ENCODE results near the gene TMEM98. TPM values are rescaled to one million over a fixed set of nuclear protein-coding genes. Genes with fewer than 3 reads are reported as not detected.
"Not testable (repeated sequence)": the region's sequence is repeated elsewhere in the genome, so short reads cannot be mapped to it uniquely, and the experiment has no call there.

The TMEM98 gene
- polyA plus RNA-seq (2013, experiment 1 of 4), result 126 TPM
- 134 TPM for polyA plus RNA-seq (2013, experiment 2 of 4)
- polyA plus RNA-seq (2013, experiment 3 of 4), result 98.5 TPM
- polyA plus RNA-seq (2013, experiment 4 of 4), result 113 TPM

GRCh38 chr17:32927724-32928585 lies at the start of gene TMEM98:
TMEM98 (plus strand) TSS chr17:32928153; CDS start chr17:32931529, 3,376 bp downstream.
- Histone ChIP-seq H3K9me3 (ENCODE audit: control insufficient read depth, low read length) (no peaks in the 10 kb centered on the region), H3K4me1 (ENCODE audit: control insufficient read depth, insufficient read depth, low read length) (peaks cover 17% of the 10 kb centered on the region), H3K36me3 (ENCODE audit: control insufficient read depth, insufficient read depth, low read length) (peaks cover 7% of the 10 kb centered on the region), H3K4me3 (ENCODE audit: insufficient read depth, low read depth, low read length) (peak within 1 kb of the TSS; percentile 54), H3K27ac (ENCODE audit: insufficient read depth, low read depth, low read length, poor library complexity, severe bottlenecking) (no peak within 1 kb of the TSS), H3K27me3 (ENCODE audit: control insufficient read depth, insufficient read depth, low read length, poor library complexity, severe bottlenecking) (no peaks in the 10 kb centered on the region)
- 0 to 1% methylated on average over 99 of the region's 99 CpGs for WGBS, 2 experiments

GRCh38 chr17:32878211-32878610 lies 49.7 kb upstream of the TMEM98 start:
- H3K36me3 ChIP-seq (ENCODE audit: control insufficient read depth, insufficient read depth, low read length), result no peaks in the 10 kb centered on the region
- 93 to 97% methylated on average over 3 of the region's 3 CpGs for WGBS, 2 experiments
- no peak overlapping the region for H3K4me3 ChIP-seq (ENCODE audit: insufficient read depth, low read depth, low read length)
- H3K27me3 ChIP-seq (ENCODE audit: control insufficient read depth, insufficient read depth, low read length, poor library complexity, severe bottlenecking), result peaks cover 19% of the 10 kb centered on the region
- no peaks in the 10 kb centered on the region for H3K9me3 ChIP-seq (ENCODE audit: control insufficient read depth, low read length)
- no peak overlapping the region for H3K27ac ChIP-seq (ENCODE audit: insufficient read depth, low read depth, low read length, poor library complexity, severe bottlenecking)
- H3K4me1 ChIP-seq (ENCODE audit: control insufficient read depth, insufficient read depth, low read length), result peaks cover 4% of the 10 kb centered on the region

GRCh38 chr17:32879134-32879533 lies 48.8 kb upstream of the TMEM98 start:
- H3K9me3 ChIP-seq (ENCODE audit: control insufficient read depth, low read length), result no peaks in the 10 kb centered on the region
- peaks cover 4% of the 10 kb centered on the region for H3K4me1 ChIP-seq (ENCODE audit: control insufficient read depth, insufficient read depth, low read length)
- no peaks in the 10 kb centered on the region for H3K36me3 ChIP-seq (ENCODE audit: control insufficient read depth, insufficient read depth, low read length)
- peaks cover 19% of the 10 kb centered on the region for H3K27me3 ChIP-seq (ENCODE audit: control insufficient read depth, insufficient read depth, low read length, poor library complexity, severe bottlenecking)
- WGBS, 2 experiments, result 100% methylated on average over 1 of the region's 1 CpG
- H3K27ac ChIP-seq (ENCODE audit: insufficient read depth, low read depth, low read length, poor library complexity, severe bottlenecking), result no peak overlapping the region
- H3K4me3 ChIP-seq (ENCODE audit: insufficient read depth, low read depth, low read length), result no peak overlapping the region

- Histone ChIP-seq H3K9me3 (ENCODE audit: control insufficient read depth, low read length) (no peaks in the 10 kb centered on the region), H3K4me1 (ENCODE audit: control insufficient read depth, insufficient read depth, low read length) (peaks cover 4% of the 10 kb centered on the region), H3K36me3 (ENCODE audit: control insufficient read depth, insufficient read depth, low read length) (no peaks in the 10 kb centered on the region), H3K27ac (ENCODE audit: insufficient read depth, low read depth, low read length, poor library complexity, severe bottlenecking) (no peak overlapping the region), H3K27me3 (ENCODE audit: control insufficient read depth, insufficient read depth, low read length, poor library complexity, severe bottlenecking) (peaks cover 8% of the 10 kb centered on the region), H3K4me3 (ENCODE audit: insufficient read depth, low read depth, low read length) (no peak overlapping the region)
- 84 to 87% methylated on average over 6 of the region's 6 CpGs for WGBS, 2 experiments
These were observed 47.1 kb upstream of the TMEM98 start for GRCh38 chr17:32880671-32881453.

- no peak overlapping the region for H3K4me3 ChIP-seq (ENCODE audit: insufficient read depth, low read depth, low read length)
- H3K36me3 ChIP-seq (ENCODE audit: control insufficient read depth, insufficient read depth, low read length), result no peaks in the 10 kb centered on the region
- no peak overlapping the region for H3K27ac ChIP-seq (ENCODE audit: insufficient read depth, low read depth, low read length, poor library complexity, severe bottlenecking)
- 80 to 89% methylated on average over 6 of the region's 6 CpGs for WGBS, 2 experiments
- no peaks in the 10 kb centered on the region for H3K27me3 ChIP-seq (ENCODE audit: control insufficient read depth, insufficient read depth, low read length, poor library complexity, severe bottlenecking)
- H3K4me1 ChIP-seq (ENCODE audit: control insufficient read depth, insufficient read depth, low read length), result no peaks in the 10 kb centered on the region
- no peaks in the 10 kb centered on the region for H3K9me3 ChIP-seq (ENCODE audit: control insufficient read depth, low read length)
These were observed 45.9 kb upstream of the TMEM98 start for GRCh38 chr17:32882029-32882428.

- Histone ChIP-seq H3K4me3 (ENCODE audit: insufficient read depth, low read depth, low read length) (no peak overlapping the region), H3K27me3 (ENCODE audit: control insufficient read depth, insufficient read depth, low read length, poor library complexity, severe bottlenecking) (no peaks in the 10 kb centered on the region), H3K27ac (ENCODE audit: insufficient read depth, low read depth, low read length, poor library complexity, severe bottlenecking) (no peak overlapping the region), H3K9me3 (ENCODE audit: control insufficient read depth, low read length) (no peaks in the 10 kb centered on the region), H3K4me1 (ENCODE audit: control insufficient read depth, insufficient read depth, low read length) (no peaks in the 10 kb centered on the region), H3K36me3 (ENCODE audit: control insufficient read depth, insufficient read depth, low read length) (no peaks in the 10 kb centered on the region)
- WGBS, 2 experiments, result 91 to 94% methylated on average over 2 to 4 of the region's 4 CpGs
These were observed 45.2 kb upstream of the TMEM98 start for GRCh38 chr17:32882734-32883133.

- not testable (repeated sequence) for H3K27ac ChIP-seq (ENCODE audit: insufficient read depth, low read depth, low read length, poor library complexity, severe bottlenecking); H3K36me3 ChIP-seq (ENCODE audit: control insufficient read depth, insufficient read depth, low read length); H3K4me3 ChIP-seq (ENCODE audit: insufficient read depth, low read depth, low read length); H3K4me1 ChIP-seq (ENCODE audit: control insufficient read depth, insufficient read depth, low read length); H3K9me3 ChIP-seq (ENCODE audit: control insufficient read depth, low read length); H3K27me3 ChIP-seq (ENCODE audit: control insufficient read depth, insufficient read depth, low read length, poor library complexity, severe bottlenecking)
- 92 to 95% methylated on average over 4 to 5 of the region's 16 CpGs for WGBS, 2 experiments
These were observed 41.0 kb upstream of the TMEM98 start for GRCh38 chr17:32886951-32887350.

GRCh38 chr17:32887410-32887809 lies 40.5 kb upstream of the TMEM98 start:
- not testable (repeated sequence) for H3K4me1 ChIP-seq (ENCODE audit: control insufficient read depth, insufficient read depth, low read length); H3K27ac ChIP-seq (ENCODE audit: insufficient read depth, low read depth, low read length, poor library complexity, severe bottlenecking); H3K9me3 ChIP-seq (ENCODE audit: control insufficient read depth, low read length); H3K36me3 ChIP-seq (ENCODE audit: control insufficient read depth, insufficient read depth, low read length); H3K27me3 ChIP-seq (ENCODE audit: control insufficient read depth, insufficient read depth, low read length, poor library complexity, severe bottlenecking); H3K4me3 ChIP-seq (ENCODE audit: insufficient read depth, low read depth, low read length)
- WGBS, 2 experiments, result 32 to 50% methylated on average over 4 to 7 of the region's 14 CpGs

GRCh38 chr17:32894245-32894644 lies 33.7 kb upstream of the TMEM98 start:
- Histone ChIP-seq H3K27ac (ENCODE audit: insufficient read depth, low read depth, low read length, poor library complexity, severe bottlenecking) (no peak overlapping the region), H3K4me1 (ENCODE audit: control insufficient read depth, insufficient read depth, low read length) (no peaks in the 10 kb centered on the region), H3K4me3 (ENCODE audit: insufficient read depth, low read depth, low read length) (no peak overlapping the region), H3K36me3 (ENCODE audit: control insufficient read depth, insufficient read depth, low read length) (no peaks in the 10 kb centered on the region), H3K9me3 (ENCODE audit: control insufficient read depth, low read length) (no peaks in the 10 kb centered on the region), H3K27me3 (ENCODE audit: control insufficient read depth, insufficient read depth, low read length, poor library complexity, severe bottlenecking) (no peaks in the 10 kb centered on the region)
- 84 to 94% methylated on average over 4 of the region's 4 CpGs for WGBS, 2 experiments

GRCh38 chr17:32896647-32897258 lies 31.2 kb upstream of the TMEM98 start:
- Histone ChIP-seq H3K9me3 (ENCODE audit: control insufficient read depth, low read length) (peaks cover 3% of the 10 kb centered on the region), H3K27ac (ENCODE audit: insufficient read depth, low read depth, low read length, poor library complexity, severe bottlenecking) (no peak overlapping the region), H3K27me3 (ENCODE audit: control insufficient read depth, insufficient read depth, low read length, poor library complexity, severe bottlenecking) (no peaks in the 10 kb centered on the region), H3K36me3 (ENCODE audit: control insufficient read depth, insufficient read depth, low read length) (no peaks in the 10 kb centered on the region), H3K4me3 (ENCODE audit: insufficient read depth, low read depth, low read length) (no peak overlapping the region), H3K4me1 (ENCODE audit: control insufficient read depth, insufficient read depth, low read length) (no peaks in the 10 kb centered on the region)
- 86 to 90% methylated on average over 1 to 2 of the region's 2 CpGs for WGBS, 2 experiments

Data from ectodermal cell (in vitro differentiated cells).